Keratinocyte (primary cell): ENCODE measurements around the gene SCARB1. TPM values are rescaled to one million over a fixed set of nuclear protein-coding genes. Genes with fewer than 3 reads are reported as not detected.

Experiments used
- DNase-seq: peaks from one replicate; pipeline ENCODE4 v3.0.0-alpha.2; 2011; ENCODE audit warnings: low read depth, missing footprints, low spot score
- FAIRE-seq: peaks from 2 replicates; lab custom pipeline; 2011; peaks lifted over from hg19 to GRCh38; lab: Jason Lieb, UNC
- H2AFZ ChIP-seq: 2 replicates; pipeline ENCODE4 v1.6.0; 2012; ENCODE audit warnings: low read length, control low read depth, inconsistent platforms; ENCODE audit not compliant: control insufficient read depth
- H3K27ac ChIP-seq: 2 replicates; pipeline ENCODE4 v1.5.1; 2011; ENCODE audit warnings: low read length; ENCODE audit not compliant: control insufficient read depth, insufficient read depth
- H3K27me3 ChIP-seq: 3 replicates; pipeline ENCODE4 v1.6.0; 2011; ENCODE audit warnings: low read length; ENCODE audit not compliant: control insufficient read depth, insufficient read depth; ENCODE audit errors: extremely low read depth
- H3K36me3 ChIP-seq, 2 experiments: 2 replicates in 1 of 2; 3 replicates in 1 of 2; pipeline ENCODE4 v1.5.1; 2011; ENCODE audit warnings: low read length in 2 of 2, mild to moderate bottlenecking in 1 of 2; ENCODE audit not compliant: control insufficient read depth in 2 of 2, insufficient read depth in 2 of 2; ENCODE audit errors: extremely low read depth in 1 of 2
- H3K4me1 ChIP-seq: 3 replicates; pipeline ENCODE4 v1.5.1; 2011; ENCODE audit warnings: low read length; ENCODE audit not compliant: control insufficient read depth, insufficient read depth; ENCODE audit errors: extremely low read depth
- H3K4me2 ChIP-seq: 3 replicates; pipeline ENCODE4 v1.6.0; 2011; ENCODE audit warnings: low read depth, low read length; ENCODE audit not compliant: control insufficient read depth, insufficient read depth; ENCODE audit errors: extremely low read depth
- H3K4me3 ChIP-seq, 3 experiments: fragments of 200-600 bp in 1 of 3; sonication (generic) in 1 of 3; 2 replicates in 2 of 3; 3 replicates in 1 of 3; pipeline ENCODE4 v1.5.1; 2011 to 2016; ENCODE audit warnings: low read length in 3 of 3, mild to moderate bottlenecking in 3 of 3, control low read depth in 2 of 3, inconsistent platforms in 1 of 3, low read depth in 1 of 3, mixed read lengths in 1 of 3, mixed run types in 1 of 3, moderate library complexity in 1 of 3; ENCODE audit not compliant: control insufficient read depth in 2 of 3, insufficient read depth in 2 of 3; ENCODE audit errors: extremely low read depth in 1 of 3
- H3K79me2 ChIP-seq: 2 replicates; pipeline ENCODE4 v1.6.0; 2012; ENCODE audit warnings: low read length; ENCODE audit not compliant: control insufficient read depth, insufficient read depth
- H3K9ac ChIP-seq: 3 replicates; pipeline ENCODE4 v1.6.0; 2011; ENCODE audit warnings: low read length; ENCODE audit not compliant: control insufficient read depth, insufficient read depth; ENCODE audit errors: extremely low read depth
- H3K9me1 ChIP-seq: 3 replicates; pipeline ENCODE4 v1.6.0; 2011; ENCODE audit warnings: low read length; ENCODE audit not compliant: control insufficient read depth, insufficient read depth; ENCODE audit errors: extremely low read depth
- H3K9me3 ChIP-seq: 2 replicates; pipeline ENCODE4 v1.5.1; 2012; ENCODE audit warnings: low read depth, low read length; ENCODE audit not compliant: control insufficient read depth
- H4K20me1 ChIP-seq: 3 replicates; pipeline ENCODE4 v1.6.0; 2011; ENCODE audit warnings: low read length; ENCODE audit not compliant: control insufficient read depth, insufficient read depth; ENCODE audit errors: extremely low read depth
- CTCF ChIP-seq, 3 experiments: IDR thresholded peaks in 1 of 3; conservative IDR thresholded peaks in 1 of 3; optimal IDR thresholded peaks in 1 of 3; 2 replicates in 2 of 3; 3 replicates in 1 of 3; pipeline versions ENCODE3 to v1.5.1; 2011; ENCODE audit warnings: low read length in 3 of 3, mild to moderate bottlenecking in 3 of 3, moderate library complexity in 2 of 3, control low read depth in 1 of 3, inconsistent platforms in 1 of 3; ENCODE audit not compliant: insufficient read depth in 2 of 3; ENCODE audit errors: extremely low read depth in 1 of 3
- EZH2 ChIP-seq: IDR thresholded peaks from one replicate; pipeline ENCODE4 v1.6.1; 2012; ENCODE audit warnings: inconsistent platforms, mild to moderate bottlenecking, low read length, moderate library complexity
- dilution Hi-C: fragments of 300-500 bp; cut with MboI; formaldehyde crosslinking; loops from one replicate; pipeline ENCODE4 v1.7.0; 2020; ENCODE audit warnings: low sequenced_read_pairs; ENCODE audit not compliant: extremely low pct_ligation_motif_present
- polyA plus RNA-seq, 5 experiments: library from polyadenylated mRNA; depleted of rRNA in 3 of 5; stranded (reverse) in 3 of 5; stranded (forward) in 1 of 5; unstranded in 1 of 5; fragments of >200 nt; gene quantifications; 1 replicate in 1 of 5; 2 replicates in 3 of 5; 3 replicates in 1 of 5; pipeline versions ENCODE4 v1.2.1 to v1.2.3, GENCODE V29; 2011 to 2012; ENCODE audit warnings: missing spikeins in 2 of 5, low read depth in 1 of 5, low replicate concordance in 1 of 5

Gene SCARB1
- polyA plus RNA-seq, 1 donor (not counting 4 experiments of a cell fraction or from before 2014, with no cell fraction given), result 40.9 TPM

DNA sequence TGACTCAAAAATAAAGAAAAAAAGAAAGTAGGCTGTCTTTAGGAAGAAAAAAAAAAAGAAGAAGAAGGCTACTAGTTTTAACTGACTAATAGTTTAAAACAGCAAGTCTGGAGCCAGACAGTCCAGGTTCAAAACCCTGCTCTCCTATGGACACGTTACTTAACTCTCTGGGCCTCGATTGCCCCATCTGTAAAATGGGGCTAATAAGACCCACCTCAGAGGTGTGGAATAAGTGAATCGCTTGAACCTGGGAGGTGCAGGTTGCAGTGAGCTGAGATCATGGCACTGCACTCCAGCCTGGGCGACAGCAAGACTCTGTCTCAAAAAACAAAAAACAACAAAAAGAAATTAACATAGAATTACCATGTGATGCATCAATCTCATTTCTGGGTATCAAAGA lies 10.5 kb upstream of the SCARB1 start:
- no peak for DNase-seq
- Histone ChIP-seq H3K79me2 (no peaks in the 10 kb centered on the region), H3K27ac (no peak overlapping the region), H2AFZ (no peak overlapping the region), H3K9me1 (peaks cover 2% of the 10 kb centered on the region), H3K9ac (no peak overlapping the region), H3K4me1 (peaks cover 3% of the 10 kb centered on the region), H3K4me2 (no peak overlapping the region), H4K20me1 (no peaks in the 10 kb centered on the region), H3K4me3 (no peak overlapping the region), H3K27me3 (no peaks in the 10 kb centered on the region), H3K9me3 (no peaks in the 10 kb centered on the region), H3K36me3 (no peaks in the 10 kb centered on the region)
- FAIRE-seq, result no peak
- dilution Hi-C loops, result no loop called here
- TF ChIP-seq EZH2, result no peak
- TF ChIP-seq CTCF (optimal IDR thresholded peaks at IDR 0.05 in 1 of 3, IDR thresholded peaks at IDR 0.05 in 1 of 3, conservative IDR thresholded peaks at IDR 0.05 in 1 of 3; ENCODE audit: extremely low read depth in 1 of 3, insufficient read depth in 2 of 3, low read length in 3 of 3), result no peak

DNA sequence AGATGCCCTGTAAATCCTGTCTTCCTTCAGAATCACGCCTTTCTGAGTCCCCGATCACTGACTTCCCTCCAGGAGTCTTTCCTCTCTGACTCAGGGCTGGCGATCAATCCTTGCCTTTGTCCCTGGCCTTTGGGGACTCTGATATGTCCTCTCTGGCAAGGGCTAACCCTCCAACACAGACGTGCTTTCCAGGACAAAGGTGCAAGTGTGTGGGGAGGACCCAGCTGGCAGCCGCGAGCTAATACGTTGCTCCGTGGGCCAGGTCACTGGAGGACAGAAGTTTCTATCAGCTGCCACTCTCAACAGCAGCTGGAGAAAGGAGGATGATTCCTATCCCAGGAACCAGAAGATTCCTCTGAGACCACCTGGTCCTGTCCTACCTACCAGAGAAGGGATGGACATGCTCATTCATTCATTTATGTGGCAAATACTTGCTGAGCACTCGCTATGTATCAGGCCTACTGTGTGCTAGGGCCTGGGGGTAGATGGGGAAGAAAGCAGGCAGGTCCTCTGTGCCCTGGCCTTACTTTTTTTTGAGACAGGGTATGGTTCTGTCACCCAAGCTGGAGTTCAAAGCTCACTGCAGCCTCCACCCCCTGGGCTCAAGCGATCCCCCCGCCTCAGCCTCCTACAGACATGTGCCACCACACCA lies 8.5 kb upstream of the SCARB1 start:
- FAIRE-seq, result no peak

More for the DNA sequence above, 8.5 kb upstream of the SCARB1 start:
- Histone ChIP-seq H4K20me1 (no peaks in the 10 kb centered on the region), H3K9ac (no peak overlapping the region), H3K4me3 (no peak overlapping the region), H3K79me2 (no peaks in the 10 kb centered on the region), H2AFZ (no peak overlapping the region), H3K27me3 (no peaks in the 10 kb centered on the region), H3K4me2 (no peak overlapping the region), H3K36me3 (no peaks in the 10 kb centered on the region), H3K9me3 (no peaks in the 10 kb centered on the region), H3K9me1 (peaks cover 2% of the 10 kb centered on the region), H3K27ac (no peak overlapping the region), H3K4me1 (peaks cover 16% of the 10 kb centered on the region)
- dilution Hi-C loops, result no loop called here
- TF ChIP-seq EZH2 (no peak), CTCF (optimal IDR thresholded peaks at IDR 0.05 in 1 of 3, IDR thresholded peaks at IDR 0.05 in 1 of 3, conservative IDR thresholded peaks at IDR 0.05 in 1 of 3; ENCODE audit: extremely low read depth in 1 of 3, insufficient read depth in 2 of 3, low read length in 3 of 3) (no peak)
- DNase-seq, result no peak
